ENCODE data around the gene SRPK2. TPM values are rescaled to one million over a fixed set of nuclear protein-coding genes. Genes with fewer than 3 reads are reported as not detected.

Gene SRPK2
- total RNA-seq, 1 experiment from 2014 or later, result 58.2 TPM

- ChIA-PET CTCF (no interaction called here), POLR2A (no interaction called here)
- ATAC-seq, result no peak
- Histone ChIP-seq H3K27ac (ENCODE audit: low read length) (no peak overlapping the region), H3K4me3 (ENCODE audit: low read depth in 2 of 2, low read length in 2 of 2) (no peak overlapping the region), H3K4me1 (ENCODE audit: control insufficient read depth, insufficient read depth, low read length) (peaks cover 11% of the 10 kb centered on the region; the same call in 1 of the 2 replicates), H3K27me3 (ENCODE audit: control insufficient read depth, insufficient read depth, low read length) (no peaks in the 10 kb centered on the region), H3K36me3 (ENCODE audit: control insufficient read depth, insufficient read depth, low read length) (no peaks in the 10 kb centered on the region), H3K9me3 (ENCODE audit: control insufficient read depth, insufficient read depth, low read depth, low read length) (no peaks in the 10 kb centered on the region)
- DNase-seq (ENCODE audit: low read depth, low spot score), result no peak
- no TSS peak for BruUV-seq (replicated peaks)
- intact Hi-C loops (cut with micrococcal nuclease; ENCODE audit: unreplicated experiment) (no loop called here), in situ Hi-C loops (cut with HindIII; ENCODE audit: low pct_unique_long_range_greater_than_20kb, low sequenced_read_pairs) (no loop called here)
- TF ChIP-seq, protein P1, sequence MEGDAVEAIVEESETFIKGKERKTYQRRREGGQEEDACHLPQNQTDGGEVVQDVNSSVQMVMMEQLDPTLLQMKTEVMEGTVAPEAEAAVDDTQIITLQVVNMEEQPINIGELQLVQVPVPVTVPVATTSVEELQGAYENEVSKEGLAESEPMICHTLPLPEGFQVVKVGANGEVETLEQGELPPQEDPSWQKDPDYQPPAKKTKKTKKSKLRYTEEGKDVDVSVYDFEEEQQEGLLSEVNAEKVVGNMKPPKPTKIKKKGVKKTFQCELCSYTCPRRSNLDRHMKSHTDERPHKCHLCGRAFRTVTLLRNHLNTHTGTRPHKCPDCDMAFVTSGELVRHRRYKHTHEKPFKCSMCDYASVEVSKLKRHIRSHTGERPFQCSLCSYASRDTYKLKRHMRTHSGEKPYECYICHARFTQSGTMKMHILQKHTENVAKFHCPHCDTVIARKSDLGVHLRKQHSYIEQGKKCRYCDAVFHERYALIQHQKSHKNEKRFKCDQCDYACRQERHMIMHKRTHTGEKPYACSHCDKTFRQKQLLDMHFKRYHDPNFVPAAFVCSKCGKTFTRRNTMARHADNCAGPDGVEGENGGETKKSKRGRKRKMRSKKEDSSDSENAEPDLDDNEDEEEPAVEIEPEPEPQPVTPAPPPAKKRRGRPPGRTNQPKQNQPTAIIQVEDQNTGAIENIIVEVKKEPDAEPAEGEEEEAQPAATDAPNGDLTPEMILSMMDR (IDR thresholded peaks at IDR 0.05), result no peak
- TF ChIP-seq TCF7L2 (IDR thresholded peaks at IDR 0.05; ENCODE audit: low read depth, low read length) (no peak), SIN3A (IDR thresholded peaks at IDR 0.05; ENCODE audit: borderline replicate concordance, insufficient read depth, low read depth, low read length) (no peak), POLR2AphosphoS5 (IDR thresholded peaks at IDR 0.05; ENCODE audit: low read depth, low read length) (no peak)
- TF ChIP-seq, protein P2, sequence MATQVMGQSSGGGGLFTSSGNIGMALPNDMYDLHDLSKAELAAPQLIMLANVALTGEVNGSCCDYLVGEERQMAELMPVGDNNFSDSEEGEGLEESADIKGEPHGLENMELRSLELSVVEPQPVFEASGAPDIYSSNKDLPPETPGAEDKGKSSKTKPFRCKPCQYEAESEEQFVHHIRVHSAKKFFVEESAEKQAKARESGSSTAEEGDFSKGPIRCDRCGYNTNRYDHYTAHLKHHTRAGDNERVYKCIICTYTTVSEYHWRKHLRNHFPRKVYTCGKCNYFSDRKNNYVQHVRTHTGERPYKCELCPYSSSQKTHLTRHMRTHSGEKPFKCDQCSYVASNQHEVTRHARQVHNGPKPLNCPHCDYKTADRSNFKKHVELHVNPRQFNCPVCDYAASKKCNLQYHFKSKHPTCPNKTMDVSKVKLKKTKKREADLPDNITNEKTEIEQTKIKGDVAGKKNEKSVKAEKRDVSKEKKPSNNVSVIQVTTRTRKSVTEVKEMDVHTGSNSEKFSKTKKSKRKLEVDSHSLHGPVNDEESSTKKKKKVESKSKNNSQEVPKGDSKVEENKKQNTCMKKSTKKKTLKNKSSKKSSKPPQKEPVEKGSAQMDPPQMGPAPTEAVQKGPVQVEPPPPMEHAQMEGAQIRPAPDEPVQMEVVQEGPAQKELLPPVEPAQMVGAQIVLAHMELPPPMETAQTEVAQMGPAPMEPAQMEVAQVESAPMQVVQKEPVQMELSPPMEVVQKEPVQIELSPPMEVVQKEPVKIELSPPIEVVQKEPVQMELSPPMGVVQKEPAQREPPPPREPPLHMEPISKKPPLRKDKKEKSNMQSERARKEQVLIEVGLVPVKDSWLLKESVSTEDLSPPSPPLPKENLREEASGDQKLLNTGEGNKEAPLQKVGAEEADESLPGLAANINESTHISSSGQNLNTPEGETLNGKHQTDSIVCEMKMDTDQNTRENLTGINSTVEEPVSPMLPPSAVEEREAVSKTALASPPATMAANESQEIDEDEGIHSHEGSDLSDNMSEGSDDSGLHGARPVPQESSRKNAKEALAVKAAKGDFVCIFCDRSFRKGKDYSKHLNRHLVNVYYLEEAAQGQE (IDR thresholded peaks at IDR 0.05; ENCODE audit: insufficient read depth in 1 of 2, low read depth in 2 of 2, low read length in 1 of 2), result no peak
These were observed 142.0 kb downstream of the SRPK2 start for GRCh38 chr7:105246679-105247078.

GRCh38 chr7:105246256-105246655 is 142.5 kb downstream of the SRPK2 start:
- in situ Hi-C loops (cut with HindIII; ENCODE audit: low pct_unique_long_range_greater_than_20kb, low sequenced_read_pairs) (no loop called here), intact Hi-C loops (cut with micrococcal nuclease; ENCODE audit: unreplicated experiment) (no loop called here)
- DNase-seq (ENCODE audit: low read depth, low spot score) (no peak), ATAC-seq (no peak)
- TF ChIP-seq TCF7L2 (IDR thresholded peaks at IDR 0.05; ENCODE audit: low read depth, low read length), result no peak
- TF ChIP-seq, protein P2 (IDR thresholded peaks at IDR 0.05; ENCODE audit: insufficient read depth in 1 of 2, low read depth in 2 of 2, low read length in 1 of 2), result no peak
- TF ChIP-seq POLR2AphosphoS5 (IDR thresholded peaks at IDR 0.05; ENCODE audit: low read depth, low read length), result no peak
- TF ChIP-seq, protein P1 (IDR thresholded peaks at IDR 0.05), result no peak
- TF ChIP-seq SIN3A (IDR thresholded peaks at IDR 0.05; ENCODE audit: borderline replicate concordance, insufficient read depth, low read depth, low read length), result no peak
- H3K36me3 ChIP-seq (ENCODE audit: control insufficient read depth, insufficient read depth, low read length), result no peaks in the 10 kb centered on the region
- H3K27ac ChIP-seq (ENCODE audit: low read length), result no peak overlapping the region
- H3K9me3 ChIP-seq (ENCODE audit: control insufficient read depth, insufficient read depth, low read depth, low read length), result no peaks in the 10 kb centered on the region
- no peaks in the 10 kb centered on the region for H3K27me3 ChIP-seq (ENCODE audit: control insufficient read depth, insufficient read depth, low read length)
- no peak overlapping the region for H3K4me3 ChIP-seq (ENCODE audit: low read depth in 2 of 2, low read length in 2 of 2)
- H3K4me1 ChIP-seq (ENCODE audit: control insufficient read depth, insufficient read depth, low read length), result peaks cover 11% of the 10 kb centered on the region; the same call in 1 of the 2 replicates
- BruUV-seq (replicated peaks), result no TSS peak
- ChIA-PET POLR2A (no interaction called here), CTCF (no interaction called here)
